Endothelial cell of umbilical vein (primary cell): Measurements from ENCODE around the gene TM2D1. TPM values are rescaled to one million over a fixed set of nuclear protein-coding genes. Genes with fewer than 3 reads are reported as not detected.

Experiments used
- BruUV-seq: library from RNA; stranded (reverse); fragments of 400-500 nt; replicated peaks from 2 replicates; lab custom pipeline; 2021; lab: Mats Ljungman, UMichigan
- CTCF ChIA-PET: fragments of 300-600, 350-600 bp; sonication (Branson Sonifier 250); formaldehyde crosslinking; loops from one replicate; lab custom pipeline; 2021; ENCODE audit warnings: antibody characterized with exemption, inconsistent platforms; lab: Charles Lee
- POLR2A ChIA-PET: fragments of 300-600, 350-600 bp; sonication (Branson Sonifier 250); formaldehyde crosslinking; loops from one replicate; lab custom pipeline; 2021; ENCODE audit warnings: antibody characterized with exemption, inconsistent platforms; lab: Charles Lee
- DNase-seq: peaks from one replicate; pipeline ENCODE4 v3.0.0-alpha.2; 2011; ENCODE audit warnings: low read depth, low spot score
- FAIRE-seq: peaks from 2 replicates; lab custom pipeline; 2011; peaks lifted over from hg19 to GRCh38; lab: Jason Lieb, UNC
- H2AFZ ChIP-seq: 2 replicates; pipeline ENCODE4 v1.6.0; 2012; ENCODE audit warnings: low read depth, low read length, control low read depth, inconsistent platforms
- H3K27ac ChIP-seq: 2 replicates; pipeline ENCODE4 v1.5.1; 2011; ENCODE audit warnings: low read depth, mild to moderate bottlenecking, control low read depth, low read length, moderate library complexity; ENCODE audit not compliant: insufficient read depth
- H3K27me3 ChIP-seq, 2 experiments: 2 replicates each; pipeline versions ENCODE4 v1.6.0 to v1.6.1; 2011; ENCODE audit warnings: low read length in 2 of 2, mixed read lengths in 1 of 2; ENCODE audit not compliant: control insufficient read depth in 2 of 2, insufficient read depth in 2 of 2
- H3K36me3 ChIP-seq, 2 experiments: 2 replicates in 1 of 2; 3 replicates in 1 of 2; pipeline ENCODE4 v1.5.1; 2011; ENCODE audit warnings: low read length in 2 of 2, mild to moderate bottlenecking in 1 of 2, moderate library complexity in 1 of 2; ENCODE audit not compliant: control insufficient read depth in 2 of 2, insufficient read depth in 2 of 2; ENCODE audit errors: extremely low read depth in 1 of 2
- H3K4me1 ChIP-seq: 3 replicates; pipeline ENCODE4 v1.5.1; 2011; ENCODE audit warnings: mild to moderate bottlenecking, low read length; ENCODE audit not compliant: control insufficient read depth, insufficient read depth; ENCODE audit errors: extremely low read depth
- H3K4me2 ChIP-seq: 2 replicates; pipeline ENCODE4 v1.6.1; 2011; ENCODE audit warnings: low read length, control low read depth, mixed read lengths; ENCODE audit not compliant: insufficient read depth
- H3K4me3 ChIP-seq, 3 experiments: fragments of 200-600 bp in 1 of 3; sonication (generic), shearing (Covaris generic) in 1 of 3; replicated peaks in 1 of 3; 2 replicates each; pipeline ENCODE4 v1.5.1; 2011 to 2016; ENCODE audit warnings: control low read depth in 3 of 3, low read length in 3 of 3, mild to moderate bottlenecking in 2 of 3, inconsistent platforms in 1 of 3, low read depth in 1 of 3, moderate library complexity in 1 of 3; ENCODE audit not compliant: insufficient read depth in 1 of 3
- H3K79me2 ChIP-seq: 2 replicates; pipeline ENCODE4 v1.6.0; 2012; ENCODE audit warnings: low read length, inconsistent platforms; ENCODE audit not compliant: control insufficient read depth, insufficient read depth
- H3K9ac ChIP-seq: replicated peaks from 2 replicates; pipeline ENCODE3; 2011; ENCODE audit warnings: low read length, control low read depth; ENCODE audit not compliant: insufficient read depth; ENCODE audit errors: extremely low read depth
- H3K9me1 ChIP-seq: replicated peaks from 3 replicates; pipeline ENCODE4 v1.6.0; 2011; ENCODE audit warnings: mild to moderate bottlenecking, low read length; ENCODE audit not compliant: control insufficient read depth, insufficient read depth; ENCODE audit errors: extremely low read depth
- H3K9me3 ChIP-seq: replicated peaks from 2 replicates; pipeline ENCODE4 v1.5.1; 2012; ENCODE audit warnings: low read length, inconsistent platforms; ENCODE audit not compliant: control insufficient read depth, insufficient read depth
- H4K20me1 ChIP-seq: replicated peaks from 2 replicates; pipeline ENCODE3; 2011; ENCODE audit warnings: mild to moderate bottlenecking, low read length; ENCODE audit not compliant: control insufficient read depth, insufficient read depth; ENCODE audit errors: extremely low read depth
- CTCF ChIP-seq, 2 donors: IDR thresholded peaks; 1 replicate in 1 of 2; 2 replicates in 1 of 2; pipeline ENCODE4 v1.5.1; 2011; ENCODE audit warnings: low read length in 2 of 2, mild to moderate bottlenecking in 2 of 2, moderate library complexity in 2 of 2, control low read depth in 1 of 2, inconsistent platforms in 1 of 2, low read depth in 1 of 2; ENCODE audit not compliant: insufficient read depth in 1 of 2; ENCODE audit errors: extremely low read depth in 1 of 2
- EZH2 ChIP-seq: IDR thresholded peaks from 2 replicates; pipeline ENCODE4 v1.6.1; 2012; ENCODE audit warnings: borderline replicate concordance, low read depth, mild to moderate bottlenecking, moderate library complexity, low read length, inconsistent platforms; ENCODE audit not compliant: severe bottlenecking
- FOS ChIP-seq: IDR thresholded peaks from 2 replicates; pipeline ENCODE4 v1.6.1; 2011; ENCODE audit warnings: mild to moderate bottlenecking, low read length, moderate library complexity, borderline replicate concordance; ENCODE audit not compliant: insufficient read depth
- JUN ChIP-seq: IDR thresholded peaks from 2 replicates; pipeline ENCODE4 v1.6.1; 2011; ENCODE audit warnings: borderline replicate concordance, low read depth; ENCODE audit not compliant: insufficient read length, insufficient read depth
- MAX ChIP-seq: IDR thresholded peaks from 2 replicates; pipeline ENCODE4 v1.6.1; 2011; ENCODE audit not compliant: insufficient read depth, insufficient read length
- MYC ChIP-seq: IDR thresholded peaks from one replicate; pipeline ENCODE4 v1.6.1; 2011; ENCODE audit warnings: mild to moderate bottlenecking, low read depth, low read length
- POLR2A ChIP-seq: IDR thresholded peaks from 2 replicates; pipeline ENCODE4 v1.6.1; 2012; ENCODE audit warnings: low read depth, mild to moderate bottlenecking, control low read depth, low read length
- POLR2AphosphoS5 ChIP-seq: IDR thresholded peaks from 2 replicates; pipeline ENCODE4 v1.6.1; 2012; ENCODE audit warnings: low read depth, mild to moderate bottlenecking, control low read depth, low read length, moderate library complexity; ENCODE audit not compliant: insufficient read depth
- dilution Hi-C: fragments of 300-500 bp; cut with MboI; formaldehyde crosslinking; loops from one replicate; pipeline ENCODE4 v1.15.0; 2019; ENCODE audit warnings: low sequenced_read_pairs; ENCODE audit not compliant: extremely low pct_ligation_motif_present
- intact Hi-C: fragments of 100-400 bp; cut with micrococcal nuclease; formaldehyde crosslinking; loops from one replicate; pipeline ENCODE4 v1.10.0; 2022
- polyA plus RNA-seq, 4 experiments: library from polyadenylated mRNA; depleted of rRNA in 3 of 4; stranded (reverse) in 3 of 4; unstranded in 1 of 4; fragments of >200 nt; gene quantifications; 2 replicates each; pipeline versions ENCODE4 v1.2.1 to v1.2.3, GENCODE V29; 2011 to 2012; ENCODE audit warnings: missing spikeins in 1 of 4
- total RNA-seq: library from RNA; stranded (reverse); gene quantifications from 2 replicates; pipeline ENCODE4 v1.2.3, GENCODE V29; 2021

TM2D1 gene
- total and polyA plus RNA-seq, 2 donors (not counting 3 experiments of a cell fraction or from before 2014, with no cell fraction given): 37.5 to 50.0 TPM

- no peak for TF ChIP-seq FOS
- no peak for TF ChIP-seq POLR2AphosphoS5
- TF ChIP-seq MYC: no peak
- TF ChIP-seq JUN: no peak
- no peak for TF ChIP-seq EZH2
- TF ChIP-seq MAX: no peak
- TF ChIP-seq CTCF (IDR thresholded peaks at IDR 0.05; ENCODE audit: extremely low read depth in 1 of 2, insufficient read depth in 1 of 2, low read depth in 1 of 2, low read length in 2 of 2): no peak
- no peak for TF ChIP-seq POLR2A
- intact Hi-C loops: no loop called here
- no TSS peak for BruUV-seq
Measured at GRCh38 chr1:61654067-61654466, 70.9 kb downstream of the TM2D1 start.

More at GRCh38 chr1:61654067-61654466, 70.9 kb downstream of the TM2D1 start:
- no peaks in the 10 kb centered on the region for H3K79me2 ChIP-seq
- no peaks in the 10 kb centered on the region for H3K9me3 ChIP-seq
- H3K27me3 ChIP-seq: no peaks in the 10 kb centered on the region
- H3K9me1 ChIP-seq: no peaks in the 10 kb centered on the region
- H3K4me3 ChIP-seq: no peak overlapping the region
- DNase-seq: no peak
- no peak overlapping the region for H3K4me2 ChIP-seq
- FAIRE-seq: no peak
- no peak overlapping the region for H3K27ac ChIP-seq
- H2AFZ ChIP-seq: no peak overlapping the region
- no peaks in the 10 kb centered on the region for H4K20me1 ChIP-seq
- H3K36me3 ChIP-seq: no peaks in the 10 kb centered on the region
- H3K4me1 ChIP-seq: no peaks in the 10 kb centered on the region
- ChIA-PET POLR2A (no interaction called here), CTCF (interaction anchor here (1.4 to 2.5 kb wide), 2 partner anchors 10 to 14 kb away, joined by 4 to 11 read pairs; no protein-coding TSS in a partner anchor)
- dilution Hi-C loops: no loop called here
- no peak overlapping the region for H3K9ac ChIP-seq
